ENCODE results near the gene LEMD2. TPM values are rescaled to one million over a fixed set of nuclear protein-coding genes. Genes with fewer than 3 reads are reported as not detected.

Gene LEMD2
- total RNA-seq, 1 donor from 2014 or later = 53.6 TPM

- Histone ChIP-seq H3K4me3 (no peak overlapping the region), H3K4me1 (peaks cover 5% of the 10 kb centered on the region), H3K27me3 (ENCODE audit: low read depth) (no peaks in the 10 kb centered on the region), H3K36me3 (peaks cover 9% of the 10 kb centered on the region), H3K27ac (no peak overlapping the region), H3K9me3 (no peaks in the 10 kb centered on the region)
- DNase-seq = peak; percentile 25
- intact Hi-C loops (cut with DNase I) = no loop called here
- no peak for TF ChIP-seq CTCF (IDR thresholded peaks at IDR 0.05)
- no peak for ATAC-seq
These were observed 60.5 kb downstream of the LEMD2 start for GRCh38 chr6:33728438-33728837.

- no peaks in the 10 kb centered on the region for H3K27me3 ChIP-seq (ENCODE audit: low read depth)
- no peak overlapping the region for H3K4me3 ChIP-seq
- DNase-seq (peak; percentile 39), ATAC-seq (no peak)
- H3K9me3 ChIP-seq = no peaks in the 10 kb centered on the region
- intact Hi-C loops (cut with DNase I) = no loop called here
- H3K4me1 ChIP-seq = peaks cover 5% of the 10 kb centered on the region
- no peak for TF ChIP-seq CTCF (IDR thresholded peaks at IDR 0.05)
- peaks cover 4% of the 10 kb centered on the region for H3K36me3 ChIP-seq
- no peak overlapping the region for H3K27ac ChIP-seq
These were observed 61.0 kb downstream of the LEMD2 start for GRCh38 chr6:33727932-33728331.

- Histone ChIP-seq H3K27me3 (ENCODE audit: low read depth) (no peaks in the 10 kb centered on the region), H3K27ac (no peak overlapping the region), H3K4me1 (peaks cover 5% of the 10 kb centered on the region), H3K9me3 (no peaks in the 10 kb centered on the region), H3K36me3 (peaks cover 4% of the 10 kb centered on the region), H3K4me3 (no peak overlapping the region)
- intact Hi-C loops (cut with DNase I) = no loop called here
- no peak for TF ChIP-seq CTCF (IDR thresholded peaks at IDR 0.05)
- ATAC-seq = no peak
- DNase-seq = peak; percentile 30
These were observed 61.8 kb downstream of the LEMD2 start for GRCh38 chr6:33727126-33727525.

- DNase-seq = peak; percentile 32
- intact Hi-C loops (cut with DNase I) = no loop called here
- Histone ChIP-seq H3K4me3 (no peak overlapping the region), H3K9me3 (no peaks in the 10 kb centered on the region), H3K27ac (no peak overlapping the region), H3K4me1 (peaks cover 5% of the 10 kb centered on the region), H3K27me3 (ENCODE audit: low read depth) (no peaks in the 10 kb centered on the region), H3K36me3 (peaks cover 4% of the 10 kb centered on the region)
- TF ChIP-seq CTCF (IDR thresholded peaks at IDR 0.05) = no peak
- ATAC-seq = no peak
These were observed 62.2 kb downstream of the LEMD2 start for GRCh38 chr6:33726696-33727095.

- Histone ChIP-seq H3K4me3 (no peak overlapping the region), H3K36me3 (peaks cover 4% of the 10 kb centered on the region), H3K9me3 (no peaks in the 10 kb centered on the region), H3K27ac (no peak overlapping the region), H3K4me1 (peaks cover 11% of the 10 kb centered on the region), H3K27me3 (ENCODE audit: low read depth) (no peaks in the 10 kb centered on the region)
- no peak for ATAC-seq
- DNase-seq = no peak
- intact Hi-C loops (cut with DNase I) = no loop called here
- no peak for TF ChIP-seq CTCF (IDR thresholded peaks at IDR 0.05)
These were observed 62.8 kb downstream of the LEMD2 start for GRCh38 chr6:33725891-33726673.

Data from lower lobe of right lung (tissue), 2 donors.